ENCODE results near the gene CHRNB2. TPM values are rescaled to one million over a fixed set of nuclear protein-coding genes. Genes with fewer than 3 reads are reported as not detected.

Gene CHRNB2
- polyA plus RNA-seq, 1 donor from 2014 or later, result 15.5 TPM

DNA sequence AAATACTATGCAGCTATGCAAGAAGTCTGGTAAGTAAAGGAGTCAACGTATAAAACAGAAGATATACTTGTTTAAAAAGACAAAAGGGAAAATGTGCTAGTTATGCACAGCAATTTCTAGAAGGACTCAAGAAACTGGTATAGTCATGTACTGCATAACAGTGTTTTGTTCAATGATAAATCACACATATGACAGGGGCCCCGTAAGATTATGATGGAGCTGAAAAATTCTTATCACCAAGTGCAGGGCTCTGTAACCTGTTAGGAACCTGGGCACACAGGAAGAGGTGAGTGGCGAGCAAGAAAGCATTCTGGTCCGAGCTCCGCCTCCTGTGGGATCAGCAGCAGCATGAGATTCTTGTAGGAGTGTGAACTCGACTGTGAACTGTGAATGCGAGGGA lies 27.2 kb downstream of the CHRNB2 start:
- Histone ChIP-seq H3K27ac (ENCODE audit: low read length) (no peak overlapping the region), H2AFZ (ENCODE audit: low read depth, low read length) (no peak overlapping the region), H3F3A (ENCODE audit: insufficient read depth, low read length, poor library complexity, severe bottlenecking) (no peaks in the 10 kb centered on the region), H3K9me2 (ENCODE audit: insufficient read depth, low read length) (no peaks in the 10 kb centered on the region), H3K27me3 (ENCODE audit: insufficient read depth, low read depth, low read length) (no peaks in the 10 kb centered on the region), H3K4me3 (ENCODE audit: low read length) (no peak overlapping the region), H3K36me3 (ENCODE audit: insufficient read depth, low read length) (peaks cover 6% of the 10 kb centered on the region), H3K4me2 (ENCODE audit: low read length) (no peak overlapping the region), H3K9me3 (ENCODE audit: low read length) (no peaks in the 10 kb centered on the region), H3K79me2 (replicated peaks; ENCODE audit: insufficient read depth, low read length) (no peaks in the 10 kb centered on the region), H4K20me1 (ENCODE audit: insufficient read depth) (no peaks in the 10 kb centered on the region), H3K9ac (ENCODE audit: low read length) (no peak overlapping the region)
- TF ChIP-seq EZH2 (IDR thresholded peaks at IDR 0.05; ENCODE audit: borderline replicate concordance, insufficient read depth, low read length, poor library complexity, severe bottlenecking), result no peak
- no peak for TF ChIP-seq TAF1 (IDR thresholded peaks at IDR 0.05; ENCODE audit: low read depth)
- no peak for TF ChIP-seq POLR2AphosphoS5 (IDR thresholded peaks at IDR 0.05)
- no peak for TF ChIP-seq RAD21 (conservative IDR thresholded peaks at IDR 0.05)
- TF ChIP-seq EP300 (conservative IDR thresholded peaks at IDR 0.05; ENCODE audit: poor library complexity, severe bottlenecking), result no peak
- no peak for TF ChIP-seq SMC3 (conservative IDR thresholded peaks at IDR 0.05; ENCODE audit: poor library complexity)
- TF ChIP-seq, protein P1, sequence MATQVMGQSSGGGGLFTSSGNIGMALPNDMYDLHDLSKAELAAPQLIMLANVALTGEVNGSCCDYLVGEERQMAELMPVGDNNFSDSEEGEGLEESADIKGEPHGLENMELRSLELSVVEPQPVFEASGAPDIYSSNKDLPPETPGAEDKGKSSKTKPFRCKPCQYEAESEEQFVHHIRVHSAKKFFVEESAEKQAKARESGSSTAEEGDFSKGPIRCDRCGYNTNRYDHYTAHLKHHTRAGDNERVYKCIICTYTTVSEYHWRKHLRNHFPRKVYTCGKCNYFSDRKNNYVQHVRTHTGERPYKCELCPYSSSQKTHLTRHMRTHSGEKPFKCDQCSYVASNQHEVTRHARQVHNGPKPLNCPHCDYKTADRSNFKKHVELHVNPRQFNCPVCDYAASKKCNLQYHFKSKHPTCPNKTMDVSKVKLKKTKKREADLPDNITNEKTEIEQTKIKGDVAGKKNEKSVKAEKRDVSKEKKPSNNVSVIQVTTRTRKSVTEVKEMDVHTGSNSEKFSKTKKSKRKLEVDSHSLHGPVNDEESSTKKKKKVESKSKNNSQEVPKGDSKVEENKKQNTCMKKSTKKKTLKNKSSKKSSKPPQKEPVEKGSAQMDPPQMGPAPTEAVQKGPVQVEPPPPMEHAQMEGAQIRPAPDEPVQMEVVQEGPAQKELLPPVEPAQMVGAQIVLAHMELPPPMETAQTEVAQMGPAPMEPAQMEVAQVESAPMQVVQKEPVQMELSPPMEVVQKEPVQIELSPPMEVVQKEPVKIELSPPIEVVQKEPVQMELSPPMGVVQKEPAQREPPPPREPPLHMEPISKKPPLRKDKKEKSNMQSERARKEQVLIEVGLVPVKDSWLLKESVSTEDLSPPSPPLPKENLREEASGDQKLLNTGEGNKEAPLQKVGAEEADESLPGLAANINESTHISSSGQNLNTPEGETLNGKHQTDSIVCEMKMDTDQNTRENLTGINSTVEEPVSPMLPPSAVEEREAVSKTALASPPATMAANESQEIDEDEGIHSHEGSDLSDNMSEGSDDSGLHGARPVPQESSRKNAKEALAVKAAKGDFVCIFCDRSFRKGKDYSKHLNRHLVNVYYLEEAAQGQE (IDR thresholded peaks at IDR 0.05; ENCODE audit: borderline replicate concordance), result no peak
- TF ChIP-seq, protein P2, sequence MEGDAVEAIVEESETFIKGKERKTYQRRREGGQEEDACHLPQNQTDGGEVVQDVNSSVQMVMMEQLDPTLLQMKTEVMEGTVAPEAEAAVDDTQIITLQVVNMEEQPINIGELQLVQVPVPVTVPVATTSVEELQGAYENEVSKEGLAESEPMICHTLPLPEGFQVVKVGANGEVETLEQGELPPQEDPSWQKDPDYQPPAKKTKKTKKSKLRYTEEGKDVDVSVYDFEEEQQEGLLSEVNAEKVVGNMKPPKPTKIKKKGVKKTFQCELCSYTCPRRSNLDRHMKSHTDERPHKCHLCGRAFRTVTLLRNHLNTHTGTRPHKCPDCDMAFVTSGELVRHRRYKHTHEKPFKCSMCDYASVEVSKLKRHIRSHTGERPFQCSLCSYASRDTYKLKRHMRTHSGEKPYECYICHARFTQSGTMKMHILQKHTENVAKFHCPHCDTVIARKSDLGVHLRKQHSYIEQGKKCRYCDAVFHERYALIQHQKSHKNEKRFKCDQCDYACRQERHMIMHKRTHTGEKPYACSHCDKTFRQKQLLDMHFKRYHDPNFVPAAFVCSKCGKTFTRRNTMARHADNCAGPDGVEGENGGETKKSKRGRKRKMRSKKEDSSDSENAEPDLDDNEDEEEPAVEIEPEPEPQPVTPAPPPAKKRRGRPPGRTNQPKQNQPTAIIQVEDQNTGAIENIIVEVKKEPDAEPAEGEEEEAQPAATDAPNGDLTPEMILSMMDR (IDR thresholded peaks at IDR 0.05; ENCODE audit: poor library complexity, severe bottlenecking), result no peak
- TF ChIP-seq MXI1 (conservative IDR thresholded peaks at IDR 0.05; ENCODE audit: poor library complexity, severe bottlenecking), result no peak

DNA sequence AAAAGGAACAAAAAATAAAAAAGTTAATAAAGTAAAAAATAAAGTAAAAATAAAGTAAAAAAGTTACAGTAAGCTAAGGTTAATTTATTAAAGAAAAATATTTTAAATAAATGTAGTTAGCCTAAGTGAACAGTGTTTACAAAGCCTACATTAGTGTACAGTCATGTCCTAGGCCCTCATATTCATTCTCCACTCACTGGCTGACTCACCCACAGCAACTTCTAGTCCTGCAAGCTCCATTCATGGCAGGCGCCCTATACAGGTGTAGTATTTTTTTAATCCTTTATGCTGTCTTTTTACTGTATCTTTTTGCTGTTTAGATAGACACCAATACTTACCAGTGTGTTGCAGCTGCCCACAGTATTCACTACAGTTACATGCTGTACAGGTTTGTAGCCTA lies 28.0 kb downstream of the CHRNB2 start:
- no peak overlapping the region for H3K27ac ChIP-seq (ENCODE audit: low read length)
- H3K9ac ChIP-seq (ENCODE audit: low read length), result no peak overlapping the region
- H2AFZ ChIP-seq (ENCODE audit: low read depth, low read length), result no peak overlapping the region
- H3K4me2 ChIP-seq (ENCODE audit: low read length), result no peak overlapping the region
- no peaks in the 10 kb centered on the region for H4K20me1 ChIP-seq (ENCODE audit: insufficient read depth)
- H3K4me3 ChIP-seq (ENCODE audit: low read length), result no peak overlapping the region
- peaks cover 1% of the 10 kb centered on the region for H3K79me2 ChIP-seq (replicated peaks; ENCODE audit: insufficient read depth, low read length)
- peaks cover 6% of the 10 kb centered on the region for H3K36me3 ChIP-seq (ENCODE audit: insufficient read depth, low read length)
- no peaks in the 10 kb centered on the region for H3K9me2 ChIP-seq (ENCODE audit: insufficient read depth, low read length)
- no peaks in the 10 kb centered on the region for H3F3A ChIP-seq (ENCODE audit: insufficient read depth, low read length, poor library complexity, severe bottlenecking)
- H3K9me3 ChIP-seq (ENCODE audit: low read length), result no peaks in the 10 kb centered on the region
- TF ChIP-seq, protein P2 (IDR thresholded peaks at IDR 0.05; ENCODE audit: poor library complexity, severe bottlenecking), result no peak
- TF ChIP-seq EZH2 (IDR thresholded peaks at IDR 0.05; ENCODE audit: borderline replicate concordance, insufficient read depth, low read length, poor library complexity, severe bottlenecking), result no peak
- TF ChIP-seq MXI1 (conservative IDR thresholded peaks at IDR 0.05; ENCODE audit: poor library complexity, severe bottlenecking), result no peak
- no peak for TF ChIP-seq EP300 (conservative IDR thresholded peaks at IDR 0.05; ENCODE audit: poor library complexity, severe bottlenecking)
- no peak for TF ChIP-seq SMC3 (conservative IDR thresholded peaks at IDR 0.05; ENCODE audit: poor library complexity)
- no peak for TF ChIP-seq TAF1 (IDR thresholded peaks at IDR 0.05; ENCODE audit: low read depth)
- TF ChIP-seq, protein P1 (IDR thresholded peaks at IDR 0.05; ENCODE audit: borderline replicate concordance), result no peak
- TF ChIP-seq RAD21 (conservative IDR thresholded peaks at IDR 0.05), result no peak
- TF ChIP-seq POLR2AphosphoS5 (IDR thresholded peaks at IDR 0.05), result no peak
- no peaks in the 10 kb centered on the region for H3K27me3 ChIP-seq (ENCODE audit: insufficient read depth, low read depth, low read length)

All from neural cell (in vitro differentiated cells).